ENCODE results near the gene PDSS1. TPM values are rescaled to one million over a fixed set of nuclear protein-coding genes. Genes with fewer than 3 reads are reported as not detected.

Gene PDSS1
- total RNA-seq, 4 donors from 2014 or later, result 3.6 to 7.6 (median 3.9) TPM

GRCh38 chr10:26727005-26727404 is 29.5 kb downstream of the PDSS1 start:
- Histone ChIP-seq H3K9me3 (no peaks in the 10 kb centered on the region), H3K27ac (no peak overlapping the region), H3K36me3 (peaks cover 25% of the 10 kb centered on the region), H3K4me1 (peaks cover 3% of the 10 kb centered on the region), H3K4me3 (no peak overlapping the region), H3K27me3 (no peaks in the 10 kb centered on the region)
- 100% methylated on average over 1 of the region's 1 CpG for WGBS
- no peak for DNase-seq (ENCODE audit: low spot score in 2 of 2)
- TF ChIP-seq POLR2AphosphoS5 (IDR thresholded peaks at IDR 0.05), result no peak
- no peak for TF ChIP-seq EP300 (IDR thresholded peaks at IDR 0.05)
- TF ChIP-seq CTCF (IDR thresholded peaks at IDR 0.05), result no peak

- H3K9me3 ChIP-seq, result no peaks in the 10 kb centered on the region
- peaks cover 24% of the 10 kb centered on the region for H3K36me3 ChIP-seq
- WGBS, result 94% methylated on average over 7 of the region's 7 CpGs
- no peak overlapping the region for H3K27ac ChIP-seq
- peaks cover 3% of the 10 kb centered on the region for H3K4me1 ChIP-seq
- no peak overlapping the region for H3K4me3 ChIP-seq
- no peaks in the 10 kb centered on the region for H3K27me3 ChIP-seq
- TF ChIP-seq CTCF (IDR thresholded peaks at IDR 0.05), result no peak
- TF ChIP-seq POLR2A (IDR thresholded peaks at IDR 0.05), result no peak
- no peak for TF ChIP-seq EP300 (IDR thresholded peaks at IDR 0.05)
- no peak for DNase-seq (ENCODE audit: low spot score in 2 of 2)
These were observed 31.5 kb downstream of the PDSS1 start for GRCh38 chr10:26728957-26729356.

GRCh38 chr10:26729395-26729794 is 31.9 kb downstream of the PDSS1 start:
- no peaks in the 10 kb centered on the region for H3K27me3 ChIP-seq
- whole genome bisulfite sequencing, result 95% methylated on average over 4 of the region's 4 CpGs

GRCh38 chr10:26730552-26730951 is 33.1 kb downstream of the PDSS1 start:
- Histone ChIP-seq H3K4me3 (no peak overlapping the region), H3K4me1 (peaks cover 3% of the 10 kb centered on the region), H3K27ac (no peak overlapping the region), H3K36me3 (peaks cover 18% of the 10 kb centered on the region), H3K27me3 (no peaks in the 10 kb centered on the region), H3K9me3 (no peaks in the 10 kb centered on the region)
- TF ChIP-seq POLR2A (IDR thresholded peaks at IDR 0.05) (no peak), POLR2AphosphoS5 (IDR thresholded peaks at IDR 0.05) (no peak), CTCF (IDR thresholded peaks at IDR 0.05) (no peak), EP300 (IDR thresholded peaks at IDR 0.05) (no peak)
- WGBS, result 72% methylated on average over 2 of the region's 2 CpGs
- DNase-seq (ENCODE audit: low spot score in 2 of 2), result no peak

More at GRCh38 chr10:26729395-26729794, 31.9 kb downstream of the PDSS1 start:
- Histone ChIP-seq H3K36me3 (peaks cover 20% of the 10 kb centered on the region), H3K4me1 (peaks cover 3% of the 10 kb centered on the region), H3K9me3 (no peaks in the 10 kb centered on the region), H3K4me3 (no peak overlapping the region), H3K27ac (no peak overlapping the region)
- TF ChIP-seq CTCF (IDR thresholded peaks at IDR 0.05), result no peak
- TF ChIP-seq EP300 (IDR thresholded peaks at IDR 0.05), result no peak
- TF ChIP-seq POLR2A (IDR thresholded peaks at IDR 0.05), result no peak
- TF ChIP-seq POLR2AphosphoS5 (IDR thresholded peaks at IDR 0.05), result no peak
- no peak for DNase-seq (ENCODE audit: low spot score in 2 of 2)

- no peak overlapping the region for H3K4me3 ChIP-seq
- H3K36me3 ChIP-seq, result peaks cover 26% of the 10 kb centered on the region
- no peak overlapping the region for H3K27ac ChIP-seq
- no peak for TF ChIP-seq CTCF (IDR thresholded peaks at IDR 0.05)
- TF ChIP-seq POLR2A (IDR thresholded peaks at IDR 0.05), result no peak
- no peak for TF ChIP-seq POLR2AphosphoS5 (IDR thresholded peaks at IDR 0.05)
- no peak for DNase-seq (ENCODE audit: low spot score in 2 of 2)
- H3K27me3 ChIP-seq, result no peaks in the 10 kb centered on the region
- H3K4me1 ChIP-seq, result no peaks in the 10 kb centered on the region
- 76% methylated on average over 14 of the region's 14 CpGs for WGBS
- no peaks in the 10 kb centered on the region for H3K9me3 ChIP-seq
These were observed 36.5 kb downstream of the PDSS1 start for GRCh38 chr10:26733750-26734568.
